ENCODE results near the gene ALOX5. TPM values are rescaled to one million over a fixed set of nuclear protein-coding genes. Genes with fewer than 3 reads are reported as not detected.

Gene ALOX5
- total RNA-seq, 4 donors from 2014 or later: 13.7 to 46.4 (median 17.9) TPM

DNA sequence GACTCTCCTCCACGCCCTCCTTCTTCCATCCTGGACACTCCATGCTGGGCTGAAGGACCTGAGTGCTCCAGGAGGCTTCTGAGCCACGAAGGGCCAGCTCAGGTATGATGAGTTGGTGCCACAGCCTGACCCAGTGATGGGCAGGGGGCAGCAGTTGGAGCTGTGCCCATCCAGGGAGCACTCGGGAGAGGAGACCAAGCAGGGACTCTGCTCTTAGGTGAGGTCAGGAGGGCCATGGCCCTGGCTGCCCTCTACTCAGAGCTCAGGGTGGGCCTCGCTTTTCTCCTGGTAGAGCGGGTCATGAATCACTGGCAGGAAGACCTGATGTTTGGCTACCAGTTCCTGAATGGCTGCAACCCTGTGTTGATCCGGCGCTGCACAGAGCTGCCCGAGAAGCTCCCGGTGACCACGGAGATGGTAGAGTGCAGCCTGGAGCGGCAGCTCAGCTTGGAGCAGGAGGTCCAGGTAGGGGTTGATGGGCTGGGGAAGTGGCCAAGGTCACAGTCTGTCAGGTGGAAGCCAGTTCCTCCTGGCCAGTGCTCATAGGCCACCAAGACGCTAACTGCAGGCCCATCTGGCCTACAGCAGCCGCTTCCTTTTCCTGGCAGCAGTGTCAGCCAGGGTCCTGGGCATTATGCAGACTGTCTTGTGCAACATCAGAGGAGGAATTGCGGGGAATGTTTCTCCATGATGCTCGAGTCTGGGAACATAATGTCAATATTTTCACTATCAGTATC is 50.8 kb downstream of the ALOX5 start:
- TF ChIP-seq POLR2A (IDR thresholded peaks at IDR 0.05) (no peak), POLR2AphosphoS5 (IDR thresholded peaks at IDR 0.05) (peak; percentile 63)
- WGBS, 2 donors (ENCODE audit: low coverage in 1 of 2): 82% methylated on average over 5 of the region's 15 CpGs; no CpG with 5 or more reads in 1 of the 2 donors
- Histone ChIP-seq H3K9me3 (no peaks in the 10 kb centered on the region), H3K27ac (peak overlapping the region in 1 of 4 donors; percentile 34), H3K4me1 (peaks cover 0 to 35% (median 18%) of the 10 kb centered on the region in 3 donors), H3K36me3 (no peaks in the 10 kb centered on the region), H3K4me3 (no peak overlapping the region), H3K27me3 (peaks cover 30% of the 10 kb centered on the region)
- ATAC-seq: peak; percentile 28

DNA sequence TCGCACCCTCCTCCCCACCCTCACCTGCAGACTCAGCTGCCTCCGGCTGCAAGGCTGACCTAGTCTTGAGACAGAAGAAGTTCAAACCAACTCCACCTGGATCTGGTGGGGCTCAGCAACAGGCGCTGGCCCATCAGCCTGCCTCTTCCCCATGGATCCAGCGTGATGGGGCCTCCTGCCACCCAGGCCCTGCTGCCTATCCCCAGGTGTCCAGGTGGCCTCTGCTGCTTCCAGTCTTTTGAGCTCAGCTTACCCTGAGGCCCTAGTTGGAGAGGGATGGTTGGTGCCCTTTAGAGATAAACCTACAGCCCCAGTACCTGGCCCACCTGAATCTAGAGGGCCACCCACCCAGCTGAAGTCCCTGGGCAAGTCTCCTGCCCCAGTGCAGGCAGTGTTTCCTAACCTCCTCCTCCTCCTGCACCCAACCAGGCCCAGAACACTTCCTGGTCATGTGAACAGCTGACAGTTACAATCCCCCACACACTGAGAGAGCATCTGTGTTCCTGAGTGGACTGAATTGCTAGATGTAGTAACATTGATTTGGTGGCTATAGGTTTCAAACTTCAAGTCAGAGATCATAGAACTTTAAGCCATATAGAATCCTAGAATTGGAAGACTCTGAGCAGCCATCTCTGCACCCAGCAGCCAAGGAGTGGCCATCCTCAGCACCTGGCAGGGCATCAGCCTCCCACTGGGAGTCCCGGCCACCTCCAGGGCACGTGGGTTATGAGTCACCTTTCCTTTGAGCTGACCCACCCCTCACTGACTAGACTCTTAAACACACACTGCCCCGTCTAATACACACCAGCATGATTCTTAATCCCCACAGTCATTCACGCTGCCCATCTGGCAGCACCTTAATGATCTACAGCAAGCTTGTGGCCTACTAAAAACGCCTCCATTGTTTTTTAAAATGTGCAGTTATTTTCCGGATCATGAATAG is 51.9 kb downstream of the ALOX5 start:
- Histone ChIP-seq H3K4me3 (no peak overlapping the region), H3K36me3 (no peaks in the 10 kb centered on the region), H3K27ac (no peak overlapping the region), H3K9me3 (no peaks in the 10 kb centered on the region), H3K4me1 (peaks cover 0 to 24% (median 7%) of the 10 kb centered on the region in 3 donors), H3K27me3 (peaks cover 32% of the 10 kb centered on the region)
- 74 to 80% methylated on average over 4 to 7 of the region's 10 CpGs for WGBS, 2 donors (ENCODE audit: low coverage in 1 of 2)
- no peak for ATAC-seq
- TF ChIP-seq CTCF (IDR thresholded peaks at IDR 0.05) (no peak), POLR2A (IDR thresholded peaks at IDR 0.05) (no peak), POLR2AphosphoS5 (IDR thresholded peaks at IDR 0.05) (no peak), EP300 (IDR thresholded peaks at IDR 0.05) (no peak)

GRCh38 chr10:45427262-45427969 is 53.4 kb downstream of the ALOX5 start:
- Histone ChIP-seq H3K27me3 (peaks cover 32% of the 10 kb centered on the region), H3K4me1 (peaks cover 0 to 17% (median 0%) of the 10 kb centered on the region in 3 donors), H3K4me3 (peak overlapping the region in 1 of 2 donors; percentile 10), H3K9me3 (no peaks in the 10 kb centered on the region), H3K36me3 (no peaks in the 10 kb centered on the region), H3K27ac (no peak overlapping the region)
- 20% methylated on average over 1 of the region's 50 CpGs; no CpG with 5 or more reads in 1 of the 2 donors for WGBS, 2 donors (ENCODE audit: low coverage in 1 of 2)
- TF ChIP-seq EP300 (IDR thresholded peaks at IDR 0.05) (no peak), POLR2A (IDR thresholded peaks at IDR 0.05) (no peak), CTCF (IDR thresholded peaks at IDR 0.05) (no peak), POLR2AphosphoS5 (IDR thresholded peaks at IDR 0.05) (no peak)
- ATAC-seq: no peak

DNA sequence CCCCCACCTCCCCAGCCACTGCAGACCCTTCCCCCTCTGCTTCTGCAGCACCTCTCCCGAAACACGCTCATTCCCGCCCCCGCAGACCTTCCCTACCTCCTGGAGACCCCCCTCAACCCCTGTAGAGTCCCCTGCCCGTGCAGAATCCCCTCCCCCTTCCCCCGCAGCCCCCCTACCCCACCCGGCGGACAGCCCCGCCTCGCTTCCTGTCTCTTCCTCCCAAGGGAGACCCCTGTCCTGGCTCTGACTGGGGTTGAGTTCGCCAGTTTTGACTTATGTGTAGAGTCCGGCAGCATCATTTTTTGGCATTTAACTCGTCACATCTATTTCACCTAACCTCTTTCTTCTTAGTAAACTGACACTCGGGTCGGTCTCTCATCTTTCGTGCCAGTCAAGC is 54.0 kb downstream of the ALOX5 start:
- Histone ChIP-seq H3K4me3 (peak overlapping the region in 1 of 2 donors; percentile 10), H3K27me3 (peaks cover 32% of the 10 kb centered on the region), H3K4me1 (peaks cover 0 to 17% (median 0%) of the 10 kb centered on the region in 3 donors), H3K9me3 (no peaks in the 10 kb centered on the region), H3K36me3 (no peaks in the 10 kb centered on the region), H3K27ac (no peak overlapping the region)
- TF ChIP-seq EP300 (IDR thresholded peaks at IDR 0.05): no peak
- TF ChIP-seq POLR2AphosphoS5 (IDR thresholded peaks at IDR 0.05): no peak
- no peak for TF ChIP-seq CTCF (IDR thresholded peaks at IDR 0.05)
- no peak for TF ChIP-seq POLR2A (IDR thresholded peaks at IDR 0.05)
- ATAC-seq: no peak
- WGBS, 2 donors (ENCODE audit: low coverage in 1 of 2): 10 to 37% methylated on average over 6 to 7 of the region's 16 CpGs
